H1 (cell line): ENCODE measurements around the gene LDLRAD4. TPM values are rescaled to one million over a fixed set of nuclear protein-coding genes. Genes with fewer than 3 reads are reported as not detected.

ENCODE experiments used
- CREB1 ChIP-seq: IDR thresholded peaks from 2 replicates; pipeline ENCODE4 v1.6.1; 2012; ENCODE audit warnings: inconsistent platforms
- EP300 ChIP-seq, 2 experiments: IDR thresholded peaks; 1 replicate in 1 of 2; 2 replicates in 1 of 2; pipeline ENCODE4 v1.6.1; 2011 to 2012; ENCODE audit warnings: low read depth in 2 of 2, low read length in 2 of 2, mild to moderate bottlenecking in 2 of 2, borderline replicate concordance in 1 of 2, inconsistent platforms in 1 of 2, moderate library complexity in 1 of 2
- GABPA ChIP-seq: IDR thresholded peaks from 2 replicates; pipeline ENCODE4 v1.6.1; 2011; ENCODE audit warnings: mild to moderate bottlenecking, low read length, moderate library complexity, borderline replicate concordance; ENCODE audit not compliant: insufficient read depth
- TCF12 ChIP-seq: IDR thresholded peaks from 2 replicates; pipeline ENCODE4 v1.6.1; 2011; ENCODE audit warnings: low read depth, mild to moderate bottlenecking, low read length
- polyA plus RNA-seq, 7 experiments: library from polyadenylated mRNA; depleted of rRNA in 3 of 7; stranded (reverse) in 5 of 7; unstranded in 2 of 7; fragments of >200 nt in 5 of 7; fragments of 200-250 nt in 2 of 7; gene quantifications; 1 replicate in 5 of 7; 2 replicates in 1 of 7; 4 replicates in 1 of 7; pipeline versions ENCODE4 v1.2.1 to v1.2.3, GENCODE V29; 2011 to 2013; ENCODE audit warnings: missing spikeins in 2 of 7, mixed read lengths in 2 of 7
- total RNA-seq: library from RNA; stranded (reverse); fragmentation: NEBNext Ultra II Directional; extraction: Animal tissue kit (Norgen Biotek cat#: 25700); gene quantifications from 2 replicates; pipeline ENCODE4 v1.2.1, GENCODE V29; 2021

The LDLRAD4 gene
- total and polyA plus RNA-seq, 2 of the 8 experiments (the other 6 are each of a cell fraction or from before 2014, with no cell fraction given) = 0.77 to 1.4 TPM

GRCh38 chr18:13584825-13585224, 366.3 kb downstream of the LDLRAD4 start (continued):
- TF ChIP-seq EP300 (IDR thresholded peaks at IDR 0.05; ENCODE audit: borderline replicate concordance in 1 of 2, low read depth in 2 of 2, low read length in 2 of 2) = no peak
- no peak for TF ChIP-seq TCF12
- TF ChIP-seq GABPA = no peak
- no peak for TF ChIP-seq CREB1
- TF ChIP-seq, all 59 proteins: peak for 0
